HCT116 (cell line): Measurements from ENCODE around the gene TFIP11.

Source experiments
- ATF3 ChIP-seq: IDR thresholded peaks from 2 replicates; pipeline ENCODE4 v1.6.1; 2012
- CTCF ChIP-seq, 3 experiments: fragments of 200-600 bp in 1 of 3; sonication (generic) in 1 of 3; IDR thresholded peaks in 2 of 3; conservative IDR thresholded peaks in 1 of 3; 2 replicates each; pipeline ENCODE4 v1.5.1; 2012 to 2017; ENCODE audit warnings: low read depth in 2 of 3, low read length in 2 of 3, antibody characterized with exemption in 1 of 3, borderline replicate concordance in 1 of 3, control low read depth in 1 of 3, mild to moderate bottlenecking in 1 of 3, mixed read lengths in 1 of 3, mixed run types in 1 of 3, moderate library complexity in 1 of 3; ENCODE audit not compliant: insufficient read depth in 1 of 3
- EZH2 ChIP-seq: fragments of 200-600 bp; sonication (generic); IDR thresholded peaks from 2 replicates; pipeline ENCODE4 v1.6.1; 2017; ENCODE audit warnings: antibody characterized with exemption, mixed run types
- JUND ChIP-seq: IDR thresholded peaks from 2 replicates; pipeline ENCODE4 v1.6.1; 2012
- POLR2A ChIP-seq: IDR thresholded peaks from 2 replicates; pipeline ENCODE4 v1.7.0; 2011; ENCODE audit warnings: borderline replicate concordance; ENCODE audit not compliant: insufficient read depth, insufficient read length; ENCODE audit errors: extremely low read depth
- POLR2AphosphoS5 ChIP-seq: IDR thresholded peaks from 2 replicates; pipeline ENCODE4 v1.6.1; 2011; ENCODE audit warnings: mild to moderate bottlenecking, low read depth, low read length, moderate library complexity
- RAD21 ChIP-seq: IDR thresholded peaks from 2 replicates; pipeline ENCODE4 v1.6.1; 2012; ENCODE audit warnings: low read depth, mild to moderate bottlenecking
- ZNF274 ChIP-seq: fragments of 200-500 bp; sonication (Bioruptor generic); IDR thresholded peaks from 2 replicates; pipeline ENCODE4 v1.6.1; 2014; ENCODE audit warnings: mild to moderate bottlenecking, low read depth, low read length, inconsistent platforms

GRCh38 chr22:26552466-26552865 lies 40.2 kb upstream of the TFIP11 start:
- TF ChIP-seq ATF3 (no peak), POLR2AphosphoS5 (no peak), CTCF (IDR thresholded peaks at IDR 0.05 in 2 of 3, conservative IDR thresholded peaks at IDR 0.05 in 1 of 3; ENCODE audit: borderline replicate concordance in 1 of 3, insufficient read depth in 1 of 3, low read depth in 2 of 3, low read length in 2 of 3) (no peak), JUND (no peak), POLR2A (no peak), RAD21 (no peak), ZNF274 (no peak), EZH2 (no peak)
